ENCODE results near the gene MRPL10.
"Not testable (repeated sequence)": the region's sequence is repeated elsewhere in the genome, so short reads cannot be mapped to it uniquely, and the experiment has no call there.

MRPL10 gene

DNA sequence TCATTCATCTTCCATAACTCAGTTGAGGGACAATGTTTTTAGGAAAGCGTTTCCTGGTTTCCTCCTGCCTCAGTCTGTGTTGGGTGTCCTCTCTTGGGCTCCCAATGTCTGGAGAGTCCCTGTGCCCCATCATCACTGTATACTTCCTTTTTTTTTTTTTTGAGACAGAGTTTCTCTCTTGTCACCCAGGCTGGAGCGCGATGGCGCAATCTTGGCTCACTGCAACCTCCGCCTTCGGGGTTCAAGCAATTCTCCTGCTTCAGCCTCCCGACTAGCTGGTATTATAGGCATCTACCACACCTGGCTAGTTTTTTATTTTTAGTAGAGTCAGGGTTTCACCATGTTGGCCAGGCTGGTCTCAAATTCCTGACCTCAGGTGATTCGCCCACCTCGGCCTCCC lies 57.7 kb downstream of the MRPL10 start:
- peaks cover 34 to 39% of the 10 kb centered on the region in 2 donors for H3K27me3 ChIP-seq (ENCODE audit: control insufficient read depth in 1 of 2, insufficient read depth in 2 of 2, low read length in 2 of 2)
- not testable (repeated sequence) for H3K36me3 ChIP-seq (ENCODE audit: insufficient read depth, low read length); H3K27ac ChIP-seq (ENCODE audit: low read depth, low read length); H3K9me3 ChIP-seq (ENCODE audit: low read length); H3K9ac ChIP-seq (ENCODE audit: low read length); H3K4me1 ChIP-seq (ENCODE audit: insufficient read depth, low read length); H3K4me3 ChIP-seq (ENCODE audit: low read depth in 1 of 2, low read length in 2 of 2)

Measured in muscle layer of colon (tissue), 2 donors.